HG03432 (cell line): ENCODE data around the gene MATN1.

Experiments used
- ATAC-seq: cut with Tn5 transposase; IDR thresholded peaks from one replicate; pipeline ENCODE4 v1.9.1; 2021; ENCODE audit warnings: mild to moderate bottlenecking, moderate library complexity; ENCODE audit not compliant: unreplicated experiment

MATN1 gene

DNA sequence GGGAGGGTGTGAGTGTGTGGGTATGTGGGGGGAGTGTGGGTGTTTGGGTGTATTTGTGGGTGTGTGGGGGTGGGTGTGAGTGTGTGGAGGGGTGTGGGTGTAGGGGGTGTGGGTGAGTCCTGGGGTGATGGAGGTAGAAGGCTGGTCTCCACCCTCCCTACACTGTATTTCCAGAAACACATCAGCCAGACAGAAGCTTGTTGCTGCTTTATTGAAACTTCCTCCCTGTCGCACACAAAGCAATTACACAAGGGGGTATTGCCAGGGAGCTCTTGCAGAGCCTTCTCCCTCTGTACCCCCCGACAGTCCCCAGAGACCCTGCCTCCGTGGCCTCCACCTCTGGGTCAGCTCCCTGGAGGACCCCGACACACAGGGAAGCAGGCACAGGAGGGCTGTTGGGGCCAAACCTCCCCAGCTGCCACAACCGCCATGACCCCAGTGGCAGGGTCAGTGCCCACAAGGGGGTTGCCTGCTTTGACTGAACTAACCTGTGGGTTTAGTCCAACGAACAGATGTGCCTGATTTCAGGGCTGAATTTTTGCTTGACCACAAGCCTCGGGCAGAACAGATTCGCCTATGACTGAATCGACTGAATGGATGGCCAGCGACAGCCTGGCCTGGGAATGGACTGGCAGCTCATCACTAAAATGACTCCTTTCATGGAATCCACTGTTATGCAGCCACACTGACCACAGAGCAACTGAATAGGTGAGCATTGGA lies 9.1 kb upstream of the MATN1 start:
- peak; percentile 47 for ATAC-seq

DNA sequence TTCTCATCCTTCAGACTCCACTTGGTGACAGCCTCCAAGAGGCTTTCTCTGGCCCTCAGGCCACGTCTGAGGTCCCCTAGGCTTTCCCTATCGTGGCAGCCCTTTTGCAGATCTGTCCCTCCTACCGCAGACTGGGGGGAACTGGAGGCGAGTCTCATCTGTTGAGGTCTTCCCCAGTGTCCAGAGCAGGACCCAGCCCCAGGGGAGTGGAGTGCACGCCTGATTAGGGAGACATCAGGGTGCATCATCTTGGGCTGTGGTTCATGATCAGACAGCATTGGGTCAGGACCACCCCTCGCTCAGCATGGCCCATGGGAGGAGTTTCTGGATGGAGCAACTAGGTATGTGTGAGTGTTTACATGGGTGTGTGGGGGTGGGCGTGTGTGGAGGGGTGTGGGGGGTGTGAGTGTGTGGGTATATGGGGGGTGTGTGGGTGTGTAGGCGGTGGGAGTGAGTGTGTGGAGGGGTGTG lies 8.5 kb upstream of the MATN1 start:
- no peak for ATAC-seq

DNA sequence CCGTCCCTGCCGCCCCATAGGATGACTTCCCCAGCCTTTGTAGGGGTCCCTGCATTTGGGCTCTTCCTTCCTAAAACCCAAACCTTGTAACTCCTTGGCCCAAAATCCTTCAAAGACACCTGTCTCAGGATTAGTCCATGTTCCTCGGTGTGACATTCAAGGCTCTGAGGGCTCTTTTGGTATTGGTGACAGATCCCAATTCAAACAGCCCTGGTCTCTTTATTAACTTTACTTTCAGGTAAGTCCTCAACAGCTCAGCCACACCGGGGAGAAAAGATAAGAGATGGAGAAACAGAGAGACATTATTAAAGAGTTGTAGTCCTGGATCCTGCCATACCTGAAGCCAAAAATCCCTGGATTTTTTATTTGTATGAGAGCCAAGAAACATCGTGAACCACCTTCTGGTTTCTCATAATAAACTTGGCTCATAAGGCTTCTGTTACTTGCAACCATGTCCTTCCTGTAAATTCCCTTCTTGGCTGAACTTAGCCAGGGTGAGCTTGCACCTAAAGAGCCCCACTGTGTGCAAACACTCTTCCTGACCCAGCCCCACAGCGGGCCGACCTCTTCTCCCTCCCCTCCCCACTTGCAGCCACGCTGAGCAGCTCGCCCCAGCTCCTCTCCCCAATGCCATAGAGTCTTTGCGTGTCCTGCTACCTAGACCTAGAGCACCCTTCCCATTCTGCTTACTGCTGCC lies 7.9 kb upstream of the MATN1 start:
- no peak for ATAC-seq

DNA sequence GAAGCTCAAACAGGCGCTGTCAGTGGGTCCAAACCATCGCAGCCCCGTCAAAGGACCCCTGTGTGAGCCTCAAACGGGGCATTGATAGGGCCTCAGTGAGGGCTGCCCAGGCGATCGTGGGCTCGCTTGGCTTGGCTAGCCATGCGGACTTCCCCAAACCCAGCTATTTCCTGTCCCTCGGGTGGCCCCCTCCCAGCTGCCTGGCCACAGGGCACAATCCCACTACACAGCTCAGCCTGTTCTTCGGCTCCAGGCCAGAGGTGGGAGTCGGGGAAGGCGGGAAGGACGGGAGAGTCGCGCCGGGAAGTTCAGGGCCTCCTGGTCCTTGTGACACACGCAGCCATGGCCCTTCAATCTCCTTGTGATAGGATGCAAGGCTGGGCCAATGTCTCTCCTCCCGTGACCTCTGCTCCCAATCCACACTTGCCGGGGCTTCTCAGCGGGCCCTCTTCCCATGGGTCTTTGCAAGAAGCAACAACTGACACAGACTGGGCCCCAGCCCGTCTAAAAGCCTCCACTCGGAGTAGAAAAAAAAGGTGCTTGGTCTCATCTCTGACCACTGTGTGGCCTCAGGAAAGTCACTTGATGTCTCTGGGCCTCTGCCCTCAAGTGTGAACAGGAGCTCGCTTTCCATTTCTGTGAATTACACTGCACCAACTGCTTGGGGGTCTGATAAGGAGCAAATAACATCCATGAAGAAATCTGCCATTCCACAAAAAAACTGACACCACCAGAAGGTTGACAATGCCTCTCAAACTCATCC lies 7.1 kb upstream of the MATN1 start:
- peak; percentile 40 for ATAC-seq

DNA sequence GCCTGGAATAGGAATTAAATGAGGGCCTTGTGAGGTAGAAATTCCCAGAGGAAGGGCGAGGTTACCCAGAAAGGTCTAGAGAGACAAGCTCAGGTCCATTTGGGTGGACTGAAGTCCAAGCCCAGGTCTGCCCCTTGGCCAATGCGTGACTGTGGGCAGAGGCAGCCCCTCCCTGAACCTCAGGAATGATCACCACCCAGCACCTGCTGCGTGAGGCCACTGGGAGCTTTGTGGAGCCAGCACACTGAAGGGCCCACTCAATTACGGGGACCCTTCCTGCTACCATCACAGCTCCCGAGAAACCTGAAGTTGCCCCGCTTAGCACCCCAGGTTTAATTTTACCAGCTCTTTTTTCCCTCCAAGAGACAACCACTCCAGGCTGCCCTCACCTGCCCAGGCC lies 6.5 kb upstream of the MATN1 start:
- no peak for ATAC-seq

DNA sequence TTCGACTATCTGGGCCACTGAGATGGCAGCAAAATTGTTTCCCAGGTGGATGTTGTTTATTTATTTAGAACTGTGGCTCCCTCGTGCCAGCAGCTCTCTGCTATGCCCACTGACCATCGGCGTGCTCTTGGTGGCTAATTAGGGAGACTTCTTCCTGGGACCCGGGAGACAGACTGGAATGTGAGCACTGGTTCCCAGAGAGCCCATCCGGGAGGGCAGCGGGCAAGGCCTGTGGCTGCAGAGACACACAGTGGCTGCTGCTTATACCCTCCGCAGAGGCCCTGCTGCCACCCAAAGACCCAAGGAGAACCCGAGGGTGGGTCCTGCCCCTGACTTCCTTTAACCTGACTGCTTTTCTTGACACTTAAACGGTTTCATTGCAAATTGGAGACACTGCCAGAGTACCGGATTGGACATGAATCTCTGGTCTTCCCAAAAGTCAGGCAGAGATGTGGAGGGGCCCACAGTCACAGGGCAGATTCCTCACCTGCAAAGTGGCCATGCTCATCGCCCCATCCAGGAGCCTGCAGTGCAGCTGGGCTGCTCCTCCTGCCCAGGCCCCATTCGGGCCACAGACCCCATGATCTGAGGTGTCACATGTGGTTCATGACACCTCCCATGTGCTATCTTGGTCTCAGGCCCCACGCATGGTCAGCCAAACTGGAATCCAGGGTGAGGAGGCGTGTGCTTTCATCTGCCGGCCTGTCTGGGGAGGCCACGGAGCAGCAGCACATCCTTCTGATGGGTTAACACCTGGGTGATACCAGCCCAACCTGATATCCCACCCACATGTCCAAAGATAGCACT lies 5.7 kb upstream of the MATN1 start:
- no peak for ATAC-seq

DNA sequence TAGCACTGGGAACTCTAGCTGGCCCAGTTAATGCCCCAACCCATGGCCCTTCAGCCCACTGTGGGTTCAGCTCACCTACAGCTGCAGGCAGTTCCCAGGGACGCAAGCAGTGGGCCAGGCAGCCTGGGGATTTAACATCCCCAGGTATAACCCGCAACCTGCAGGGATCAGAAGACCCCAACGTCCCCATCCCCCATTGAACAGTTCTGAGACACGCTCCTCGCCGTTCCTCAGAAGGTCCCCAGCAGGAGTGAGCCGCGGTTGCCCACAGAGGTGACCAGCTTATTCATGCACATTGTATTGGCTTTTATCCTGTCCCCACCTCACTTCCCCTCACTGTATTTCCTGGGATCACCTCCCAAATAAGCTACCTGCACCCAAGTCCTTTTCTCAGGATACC lies 5.0 kb upstream of the MATN1 start:
- ATAC-seq, result no peak

DNA sequence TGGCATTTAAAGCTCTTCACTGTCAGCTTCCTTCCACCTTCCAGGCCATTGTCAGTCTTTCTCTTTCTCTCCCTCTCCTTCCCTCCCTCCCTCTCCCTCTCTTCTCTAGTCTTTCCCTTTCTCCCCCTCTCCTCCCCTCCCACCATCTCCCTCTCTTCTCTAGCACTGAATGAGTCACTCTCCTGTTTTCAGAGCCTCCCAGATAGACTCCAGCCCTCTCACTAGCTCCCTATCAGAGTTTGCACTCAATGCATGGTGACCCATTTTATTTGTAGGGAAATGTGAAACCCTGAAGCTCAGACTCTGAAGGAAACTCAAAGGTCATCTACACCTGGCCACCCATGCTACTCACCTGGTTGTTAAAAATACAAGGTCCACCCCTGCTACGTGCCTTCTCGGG lies 4.4 kb upstream of the MATN1 start:
- no peak for ATAC-seq

DNA sequence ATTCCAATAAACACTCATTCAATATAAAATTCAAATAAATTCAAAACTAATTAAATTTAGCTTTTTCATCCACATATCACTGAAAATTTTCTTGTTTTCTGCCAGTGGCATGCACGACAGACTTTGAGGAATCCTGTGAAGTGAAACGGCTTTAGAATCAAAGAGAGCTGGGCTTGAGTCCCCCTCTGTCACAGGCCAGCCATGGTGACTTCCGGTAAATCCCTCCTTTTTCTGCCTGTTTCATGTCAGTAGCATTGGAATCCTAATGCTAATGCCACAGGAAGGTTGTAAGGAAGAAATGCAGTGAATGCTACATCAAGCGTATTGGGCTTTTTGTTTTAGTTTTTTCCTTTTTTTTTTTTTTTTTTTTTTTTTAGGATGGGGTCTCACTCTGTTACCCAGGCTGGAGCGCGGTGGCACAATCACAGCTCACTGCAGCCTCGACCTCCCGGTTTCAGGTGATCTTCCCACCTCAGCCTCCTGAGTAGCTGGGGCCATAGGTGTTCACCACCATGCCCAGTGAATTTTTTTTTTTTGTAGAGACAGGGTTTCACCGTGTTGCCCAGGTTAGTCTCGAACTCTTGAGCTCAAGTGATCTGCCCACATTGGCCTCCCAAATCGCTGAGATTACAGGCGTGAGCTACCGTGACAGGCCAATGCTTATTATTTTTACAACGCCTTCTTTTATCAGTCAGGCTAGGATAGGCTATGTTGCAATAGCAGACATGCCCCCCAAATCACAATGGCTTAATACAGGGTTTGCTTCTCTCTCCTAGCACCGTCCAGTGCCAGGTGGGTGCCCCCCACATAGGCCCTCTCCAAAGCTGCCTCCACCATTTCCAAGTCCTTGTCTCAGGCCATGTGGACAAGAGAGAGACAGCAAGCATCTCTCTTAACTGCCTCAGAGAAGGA lies 3.6 kb upstream of the MATN1 start:
- ATAC-seq, result no peak

DNA sequence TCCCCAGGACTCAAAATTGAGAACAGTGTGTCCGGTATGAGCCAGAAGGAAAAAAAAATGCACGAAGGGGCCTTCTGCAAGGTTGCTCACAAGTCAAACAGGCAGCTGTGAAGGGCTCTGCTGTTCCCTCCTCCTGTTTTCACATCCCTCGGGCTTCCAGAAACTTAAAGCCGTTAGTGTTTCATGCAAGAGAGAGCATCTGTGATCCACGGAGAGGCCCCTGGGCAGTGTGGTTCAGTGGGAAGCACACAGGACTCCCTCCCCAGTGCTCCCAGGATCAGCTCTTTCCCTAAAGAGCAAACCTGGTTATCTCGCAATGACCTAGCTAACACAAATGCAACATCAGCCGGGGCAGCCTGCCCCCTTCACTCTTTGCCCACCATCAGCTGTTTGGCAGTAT lies 2.9 kb upstream of the MATN1 start:
- ATAC-seq, result no peak

DNA sequence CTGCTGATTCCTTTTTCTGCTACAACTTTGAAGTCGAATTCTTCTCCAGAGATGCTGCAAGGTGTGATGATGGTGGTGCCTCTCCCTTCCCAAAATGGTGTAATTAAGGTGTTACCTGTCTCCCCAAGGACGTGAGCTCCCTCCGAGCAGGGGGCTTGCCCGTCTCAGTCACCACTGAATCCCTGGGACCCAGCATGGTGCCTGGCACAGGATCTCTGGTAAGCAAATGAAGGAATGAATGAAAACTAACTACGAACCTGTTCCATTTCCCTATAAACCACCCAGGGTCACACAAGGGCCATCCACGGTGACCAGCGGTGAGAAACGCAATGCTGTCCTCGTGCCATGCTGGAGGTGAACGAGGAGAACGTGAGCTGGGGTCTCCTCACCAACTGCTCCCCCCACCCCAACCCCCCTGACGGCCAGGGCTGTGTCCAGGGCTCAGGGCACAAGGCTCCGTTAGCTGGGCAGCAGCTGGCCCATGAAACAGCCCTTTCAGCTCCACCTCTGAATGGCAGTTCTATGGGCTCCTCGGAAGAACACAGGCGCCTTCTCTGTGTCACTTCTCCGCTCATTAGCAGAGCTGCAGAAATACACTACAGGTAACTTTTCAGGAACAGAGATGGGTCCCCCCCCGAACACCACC lies 2.2 kb upstream of the MATN1 start:
- ATAC-seq, result no peak

DNA sequence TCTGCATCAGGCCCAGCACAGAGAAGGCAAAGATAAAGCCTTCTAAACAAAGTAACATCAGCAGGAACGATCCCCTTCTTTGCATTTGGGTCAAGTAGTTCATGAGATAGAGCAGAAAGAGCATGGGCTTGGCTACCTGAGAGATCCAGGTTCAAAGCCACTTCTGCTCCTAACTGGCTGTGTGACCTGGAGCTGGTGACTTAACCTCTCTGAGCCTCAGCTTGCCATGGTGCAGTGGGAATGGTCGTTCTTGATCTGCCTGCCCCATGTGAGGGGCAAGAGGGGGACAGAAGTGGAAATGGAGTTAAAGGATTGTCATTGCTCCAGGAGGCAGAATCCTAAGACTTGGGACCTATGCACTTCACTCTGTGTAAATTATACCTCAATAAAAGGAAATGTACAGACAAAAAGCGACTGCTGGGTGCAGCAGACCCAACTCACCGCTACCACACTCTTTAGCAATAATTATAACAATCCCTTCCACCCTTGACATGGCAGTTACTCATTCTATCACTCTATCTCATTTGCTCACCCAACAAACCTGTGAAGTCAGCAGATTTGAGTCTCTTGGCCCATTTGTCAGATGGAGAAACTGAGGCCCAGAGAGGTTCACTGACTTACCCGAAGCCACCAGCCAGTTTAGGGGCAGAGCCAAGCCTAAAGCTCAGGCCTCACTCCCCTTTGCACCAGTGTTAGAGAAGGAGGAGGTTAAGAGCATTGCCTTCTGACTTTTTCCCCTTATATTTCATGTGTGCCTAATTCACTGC lies 1.5 kb upstream of the MATN1 start:
- ATAC-seq, result no peak

DNA sequence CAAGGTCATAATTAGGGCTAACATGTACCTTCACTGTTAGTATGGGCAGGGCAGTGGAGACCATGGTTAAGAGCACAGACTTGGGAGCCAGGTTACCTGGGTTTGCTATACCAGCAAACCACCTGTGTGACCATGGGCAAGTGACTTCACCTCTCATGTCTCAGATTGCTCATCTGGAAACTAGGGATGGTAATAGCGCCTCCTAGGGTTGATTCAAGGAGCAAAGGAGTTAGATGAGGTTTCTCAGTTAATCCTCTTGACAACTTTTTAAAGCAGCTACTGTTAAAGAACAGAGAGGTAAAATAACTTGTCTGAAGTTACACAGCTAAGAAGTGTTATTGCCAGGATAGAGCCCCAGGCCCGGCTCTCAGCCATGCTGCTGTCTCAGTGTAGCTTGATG lies 790 bp upstream of the MATN1 start:
- ATAC-seq, result no peak

DNA sequence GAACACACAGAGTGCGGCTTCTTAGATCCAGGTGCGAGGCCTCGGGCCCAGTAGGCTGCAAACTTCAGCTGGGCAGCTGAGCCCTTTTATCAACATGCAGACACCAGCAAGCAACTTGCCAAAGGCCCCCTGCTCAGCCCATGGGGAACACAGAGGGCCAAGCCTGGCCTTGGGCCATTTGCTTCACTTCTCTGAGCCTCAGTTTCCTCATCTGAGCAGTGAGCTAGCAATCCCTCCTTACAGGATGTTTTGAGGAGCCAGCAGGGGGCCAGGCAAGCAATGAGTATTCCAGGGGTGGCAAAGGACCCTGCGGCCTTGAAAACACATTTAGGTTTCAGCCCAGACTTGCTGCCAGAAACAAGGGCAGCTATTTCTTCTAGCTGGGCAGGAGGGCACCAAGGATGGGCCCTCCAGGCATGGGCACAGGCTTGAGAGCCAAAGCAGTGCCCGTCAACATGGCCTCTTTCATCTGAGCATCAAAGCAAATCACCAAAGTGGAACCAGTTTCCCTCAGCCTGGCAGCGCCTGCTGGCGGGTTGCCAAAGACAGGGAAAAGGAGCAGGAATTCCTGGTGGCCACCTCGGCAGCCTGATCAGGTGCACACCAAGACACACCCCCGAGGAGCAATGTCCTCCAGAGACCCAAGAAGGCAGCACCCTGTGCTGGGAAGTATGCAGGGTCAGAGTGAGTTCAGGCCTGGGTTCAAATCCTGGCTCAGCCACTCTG lies 1.4 kb downstream of the MATN1 start:
- ATAC-seq, result no peak

DNA sequence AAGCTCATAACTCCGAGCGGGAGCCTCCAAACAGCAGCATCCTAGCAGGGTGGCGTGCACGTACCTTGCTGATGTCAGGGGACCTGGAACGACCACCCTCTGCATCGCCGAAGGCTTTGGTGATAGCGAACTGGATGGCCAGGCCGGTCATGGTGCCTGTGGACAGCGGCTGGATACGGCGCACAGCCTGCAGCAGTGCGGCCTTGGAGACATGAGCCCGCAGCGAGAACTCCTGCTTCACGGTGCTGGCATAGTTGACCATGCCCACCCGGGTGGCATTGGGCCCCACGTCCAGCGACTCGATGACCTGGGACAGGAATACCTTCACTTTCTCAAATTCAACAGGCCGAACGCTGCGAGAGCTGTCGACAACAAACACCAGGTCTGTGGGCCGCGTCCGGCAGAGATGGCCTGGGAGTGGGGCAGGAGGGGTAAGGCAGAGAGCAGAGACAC lies 2.0 kb downstream of the MATN1 start:
- no peak for ATAC-seq

DNA sequence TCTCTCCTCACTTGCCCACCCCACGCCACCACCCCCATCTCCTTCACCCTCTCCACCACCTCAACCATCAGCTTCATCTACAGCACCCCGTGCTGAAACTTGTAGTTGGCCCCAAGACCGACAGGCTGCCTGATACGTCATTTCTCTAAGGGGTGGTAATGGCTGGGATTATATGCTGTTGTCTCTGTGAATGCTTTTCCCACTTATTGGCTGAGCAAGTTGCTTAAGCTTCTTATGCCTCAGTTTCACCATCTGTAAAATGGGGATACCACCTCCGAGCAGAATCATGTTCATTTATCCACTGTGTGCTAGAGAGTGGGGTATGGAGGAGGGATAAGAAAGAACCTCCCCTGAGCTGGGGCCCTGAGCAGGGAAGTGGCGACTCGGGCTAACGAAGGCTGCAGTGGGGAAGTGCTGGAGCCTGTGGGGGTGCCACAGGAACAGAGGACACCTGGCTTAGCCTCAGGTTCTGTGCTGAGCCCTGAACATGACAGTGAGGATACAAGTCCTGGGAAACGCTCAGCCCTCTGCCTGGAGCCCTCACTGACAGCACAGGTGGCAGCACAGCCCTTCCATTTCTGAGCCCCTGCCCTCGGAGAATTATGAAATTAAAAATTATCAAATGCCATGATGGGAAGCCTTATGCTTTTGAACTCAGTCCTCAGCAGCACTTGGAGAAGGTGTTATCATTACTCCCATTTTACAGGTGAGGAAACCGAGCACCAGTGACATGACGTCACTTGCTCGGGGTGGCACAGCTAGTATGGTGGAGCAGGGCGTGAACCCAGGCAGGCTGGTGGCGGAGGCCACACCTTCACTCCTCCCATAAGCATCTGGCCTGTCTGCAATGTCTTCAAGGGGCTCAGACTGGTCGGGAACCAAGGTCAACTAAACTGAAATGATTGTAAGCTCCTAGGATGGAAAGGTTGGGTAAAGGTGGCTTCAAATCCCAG lies 2.8 kb downstream of the MATN1 start:
- no peak for ATAC-seq
